GM12864 (cell line): ENCODE results near the gene KMT2D.

ENCODE experiments used
- DNase-seq: peaks from one replicate; pipeline ENCODE4 v3.0.0-alpha.2; 2011; ENCODE audit warnings: low read depth
- H3K4me3 ChIP-seq: 2 replicates; pipeline ENCODE4 v1.5.1; 2011; ENCODE audit warnings: mild to moderate bottlenecking, low read depth, low read length, control low read depth
- TF ChIP-seq, protein P1 (sequence below): IDR thresholded peaks from 2 replicates; pipeline ENCODE4 v1.5.1; 2011; ENCODE audit warnings: low read depth, mild to moderate bottlenecking, moderate library complexity, low read length, control low read depth, inconsistent platforms; ENCODE audit errors: missing control alignments

KMT2D gene

DNA sequence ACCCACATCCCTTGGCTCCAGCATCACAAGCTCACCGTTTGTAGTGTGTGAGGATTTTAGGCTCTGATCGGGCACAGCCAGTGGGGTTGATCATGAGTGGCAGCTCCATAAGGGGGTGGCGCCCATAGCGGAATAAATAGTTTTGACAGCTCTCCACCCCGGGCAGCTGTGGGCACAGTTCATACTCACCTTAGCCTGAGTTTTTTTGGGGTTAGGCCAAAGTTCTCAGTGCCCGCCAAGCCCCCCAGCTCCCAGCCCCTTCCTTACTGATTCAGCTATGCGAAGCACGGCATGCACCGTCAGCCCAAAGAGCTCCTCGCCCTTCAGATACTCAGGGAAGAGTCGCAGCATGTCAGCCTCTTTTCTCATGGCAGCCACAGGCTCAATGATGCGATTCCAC, 36.1 kb downstream of the KMT2D start:
- H3K4me3 ChIP-seq = no peak overlapping the region
- DNase-seq = no peak
- TF ChIP-seq, protein P1, sequence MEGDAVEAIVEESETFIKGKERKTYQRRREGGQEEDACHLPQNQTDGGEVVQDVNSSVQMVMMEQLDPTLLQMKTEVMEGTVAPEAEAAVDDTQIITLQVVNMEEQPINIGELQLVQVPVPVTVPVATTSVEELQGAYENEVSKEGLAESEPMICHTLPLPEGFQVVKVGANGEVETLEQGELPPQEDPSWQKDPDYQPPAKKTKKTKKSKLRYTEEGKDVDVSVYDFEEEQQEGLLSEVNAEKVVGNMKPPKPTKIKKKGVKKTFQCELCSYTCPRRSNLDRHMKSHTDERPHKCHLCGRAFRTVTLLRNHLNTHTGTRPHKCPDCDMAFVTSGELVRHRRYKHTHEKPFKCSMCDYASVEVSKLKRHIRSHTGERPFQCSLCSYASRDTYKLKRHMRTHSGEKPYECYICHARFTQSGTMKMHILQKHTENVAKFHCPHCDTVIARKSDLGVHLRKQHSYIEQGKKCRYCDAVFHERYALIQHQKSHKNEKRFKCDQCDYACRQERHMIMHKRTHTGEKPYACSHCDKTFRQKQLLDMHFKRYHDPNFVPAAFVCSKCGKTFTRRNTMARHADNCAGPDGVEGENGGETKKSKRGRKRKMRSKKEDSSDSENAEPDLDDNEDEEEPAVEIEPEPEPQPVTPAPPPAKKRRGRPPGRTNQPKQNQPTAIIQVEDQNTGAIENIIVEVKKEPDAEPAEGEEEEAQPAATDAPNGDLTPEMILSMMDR = no peak

DNA sequence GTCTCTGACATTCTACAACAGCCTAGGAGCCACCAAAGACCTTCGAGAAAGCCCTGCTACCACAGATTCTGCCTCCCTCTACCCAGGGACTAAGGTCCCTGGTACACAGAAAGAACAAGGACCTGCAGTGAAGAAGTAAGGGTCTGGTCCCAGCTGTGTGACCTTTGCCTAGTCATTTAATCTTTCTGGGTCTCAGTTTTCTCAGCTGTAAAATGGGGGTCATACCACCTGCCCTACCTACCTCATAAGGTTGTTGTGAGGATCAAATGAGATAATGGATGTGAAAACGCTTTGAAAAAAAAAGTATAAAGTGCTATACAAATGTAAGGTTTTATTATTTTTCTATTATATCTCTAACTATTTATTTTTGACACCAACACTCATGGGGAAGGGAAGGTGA, 36.8 kb downstream of the KMT2D start:
- no peak for DNase-seq
- TF ChIP-seq, protein P1 = no peak

DNA sequence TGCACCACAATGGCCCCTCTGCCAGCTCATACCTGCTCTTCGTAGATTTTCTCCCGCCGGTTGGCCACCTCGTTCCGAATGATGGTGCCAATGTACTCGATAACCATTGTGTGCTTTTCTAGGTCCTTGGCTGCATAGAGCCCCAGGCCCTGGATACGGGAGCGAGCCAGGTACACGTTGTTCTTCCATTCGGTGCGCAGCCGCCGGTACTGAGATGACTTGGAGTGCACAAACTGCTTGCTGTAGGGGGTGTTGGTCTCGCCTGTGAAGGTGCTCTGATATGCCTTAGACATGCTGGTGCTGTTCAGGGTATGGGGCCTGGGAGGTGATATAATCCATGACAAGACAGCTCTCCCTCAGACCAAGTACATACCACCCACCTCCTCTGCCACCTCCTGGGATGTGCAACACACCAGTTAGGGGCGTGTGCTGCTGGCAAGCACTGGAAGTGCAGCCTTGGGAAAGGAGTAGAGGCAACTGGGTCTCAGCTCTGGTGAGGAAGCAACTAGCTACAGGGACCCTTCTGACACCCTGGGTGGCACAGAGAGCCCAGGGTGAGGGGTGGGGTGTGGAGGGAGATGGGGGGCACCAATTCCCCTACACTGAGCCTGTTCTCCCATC, 37.9 kb downstream of the KMT2D start:
- TF ChIP-seq, protein P1 = no peak
- no peak overlapping the region for H3K4me3 ChIP-seq
- no peak for DNase-seq

More for the DNA sequence above, 36.8 kb downstream of the KMT2D start:
- H3K4me3 ChIP-seq = no peak overlapping the region

DNA sequence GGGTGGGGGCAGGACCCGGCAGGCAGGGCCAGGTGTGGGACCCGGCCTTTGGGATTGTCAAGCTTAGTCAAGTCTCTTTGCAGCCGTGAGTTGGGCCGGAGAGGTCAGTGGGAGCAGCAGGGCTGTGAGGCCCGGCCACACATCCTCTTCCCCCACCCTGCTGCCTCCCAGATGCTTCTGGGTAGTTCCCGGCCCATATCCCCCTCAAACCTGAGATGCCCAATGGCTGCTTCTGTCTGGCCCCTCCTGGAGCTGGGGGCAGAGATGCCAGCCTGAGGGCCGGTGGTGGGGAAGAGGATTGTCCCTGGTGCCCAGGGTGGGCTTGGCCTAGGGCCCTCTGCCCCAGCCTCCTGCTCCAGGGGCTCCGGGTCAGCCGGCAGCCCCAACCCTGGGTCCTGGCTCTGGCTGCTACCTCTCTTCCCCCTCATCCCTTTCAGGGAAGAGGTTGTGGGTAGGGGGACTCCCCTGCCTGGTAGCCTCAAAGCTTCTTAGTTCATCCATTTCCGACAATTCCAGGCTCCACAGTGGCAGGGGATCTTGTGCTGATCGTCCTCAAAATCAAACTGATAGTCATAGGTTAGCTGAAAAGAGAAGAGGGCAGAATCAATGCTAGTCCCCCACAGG, 39.2 kb downstream of the KMT2D start:
- no peak for DNase-seq
- TF ChIP-seq, protein P1 = no peak
- H3K4me3 ChIP-seq = no peak overlapping the region

DNA sequence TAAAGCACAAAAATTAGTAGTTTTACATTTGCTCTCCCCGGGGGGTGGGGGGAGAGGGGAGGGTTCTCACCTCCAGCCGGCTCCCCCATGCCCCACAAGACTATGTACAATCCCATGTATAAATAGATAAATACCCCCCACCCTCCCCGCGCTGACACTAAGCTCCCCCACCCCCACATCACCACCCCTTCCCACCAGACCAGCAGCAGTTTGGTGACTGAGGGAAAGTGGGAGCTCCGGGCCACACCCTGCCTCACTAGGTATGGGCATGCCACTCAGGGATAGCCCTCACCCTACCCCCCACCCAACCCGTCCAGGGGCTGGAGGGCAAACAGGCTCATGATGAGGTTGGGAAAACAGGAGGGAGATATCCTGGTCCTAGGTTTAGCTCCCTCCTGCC, 40.2 kb downstream of the KMT2D start:
- TF ChIP-seq, protein P1 = no peak

DNA sequence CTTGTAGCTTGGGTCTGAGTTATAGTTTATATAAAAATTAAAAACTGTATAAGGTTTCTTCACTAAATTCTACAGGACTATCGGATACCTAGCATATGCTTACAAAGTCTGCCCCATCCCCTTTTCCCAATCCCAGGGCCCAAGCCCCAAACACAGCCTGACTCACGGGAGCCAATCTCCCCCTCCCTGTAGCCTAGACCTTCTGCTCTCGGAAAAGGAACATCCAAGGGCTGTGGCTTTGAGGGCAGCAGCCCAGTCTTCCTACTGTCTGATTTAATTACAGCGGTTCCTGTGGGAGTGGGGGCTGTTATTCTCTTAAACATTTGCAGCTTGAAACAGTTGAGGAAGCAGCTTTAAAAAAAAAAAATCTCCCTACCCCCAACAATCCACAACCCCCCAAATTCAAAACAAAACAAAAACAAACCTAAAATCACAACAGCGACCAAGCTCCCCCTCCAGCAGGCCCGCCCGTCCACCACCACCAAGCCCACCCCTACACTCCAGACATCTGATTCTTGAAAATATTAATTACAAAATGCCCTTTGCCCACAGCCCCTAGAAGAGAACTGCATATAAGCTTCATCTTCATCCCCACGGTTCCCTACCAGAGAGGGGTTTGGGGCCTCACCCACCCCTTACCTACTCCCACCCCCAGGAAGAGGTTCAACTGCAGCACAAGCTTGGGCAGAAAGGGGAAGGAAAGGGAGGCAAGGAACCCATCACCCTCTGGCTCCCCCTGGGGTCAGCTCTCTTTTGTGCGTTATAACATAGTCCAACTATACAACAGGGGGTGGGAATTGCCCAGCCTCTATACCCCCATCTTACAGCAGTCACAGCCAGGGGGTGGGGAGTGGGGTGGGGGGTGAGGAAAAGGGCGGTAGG, 40.9 kb downstream of the KMT2D start:
- no peak overlapping the region; the same call in 1 of the 2 replicates for H3K4me3 ChIP-seq
- TF ChIP-seq, protein P1 = peak; percentile 64

More for the DNA sequence above, 40.2 kb downstream of the KMT2D start:
- no peak overlapping the region for H3K4me3 ChIP-seq
- no peak for DNase-seq

More for the DNA sequence above, 40.9 kb downstream of the KMT2D start:
- peak; percentile 22 for DNase-seq
